ENCODE measurements around the gene SERPINA6.
"Not testable (repeated sequence)": the region's sequence is repeated elsewhere in the genome, so short reads cannot be mapped to it uniquely, and the experiment has no call there.

Gene SERPINA6

DNA sequence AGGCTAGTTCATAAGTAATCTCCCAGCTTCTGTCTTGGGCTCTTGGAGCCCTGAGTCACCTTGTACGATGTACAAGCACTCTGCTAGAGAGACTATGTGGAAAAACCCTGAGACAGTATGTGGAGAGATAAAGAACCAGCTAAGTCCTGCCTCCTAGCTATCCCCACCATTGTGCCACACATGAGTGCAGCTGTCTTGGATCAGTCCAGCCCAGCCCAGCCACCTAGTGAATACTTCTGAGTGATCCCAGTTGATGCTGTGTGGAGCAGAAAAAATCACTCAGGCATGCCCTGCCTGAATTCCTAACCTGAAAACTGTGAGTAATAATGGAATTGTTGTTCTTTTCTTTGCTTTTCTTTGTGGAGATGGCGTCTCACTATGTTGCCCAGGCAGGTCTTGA, 5.1 kb upstream of the SERPINA6 start:
- no peak for DNase-seq (ENCODE audit: low spot score)

DNA sequence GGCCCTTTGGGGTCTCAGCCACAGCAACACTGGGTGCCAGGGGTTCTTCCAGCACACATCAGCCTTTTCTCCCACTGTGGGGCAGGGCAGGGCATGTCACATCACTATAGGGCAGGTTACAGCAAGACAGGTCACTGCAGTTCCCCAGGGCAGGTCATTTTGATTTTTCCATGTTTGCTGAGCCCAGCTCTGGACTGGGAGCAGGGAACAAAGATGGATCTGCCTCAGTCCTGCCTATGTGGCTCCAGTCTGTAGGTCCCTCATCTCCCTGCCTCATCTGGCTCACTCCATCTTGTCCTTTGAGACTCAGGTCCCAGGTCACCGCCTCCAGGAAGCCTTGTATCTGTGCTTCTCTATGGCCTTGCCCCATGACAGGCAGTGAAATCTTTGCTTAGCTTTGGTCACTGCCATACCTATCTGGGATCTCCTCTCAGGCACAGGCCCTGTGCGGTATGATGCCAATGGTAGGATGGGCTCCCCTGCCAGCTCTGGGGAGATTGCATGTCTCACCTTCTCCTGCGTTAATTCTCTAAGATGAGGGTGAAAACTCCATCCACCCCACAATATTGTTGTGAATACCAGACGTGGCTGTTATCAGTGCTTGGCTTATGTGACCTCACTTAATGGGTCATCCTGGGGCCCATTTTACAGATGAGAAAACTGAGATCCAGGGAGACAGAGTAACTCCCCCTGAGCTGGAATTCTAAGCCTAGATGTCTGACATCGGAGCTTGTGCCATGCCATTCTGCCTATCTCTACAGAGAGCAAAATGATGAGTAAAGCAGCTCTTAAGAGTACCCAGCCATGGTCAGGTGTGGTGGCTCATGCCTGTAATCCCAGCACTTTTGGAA, 1.5 kb downstream of the SERPINA6 start:
- no peak for DNase-seq (ENCODE audit: low spot score)

DNA sequence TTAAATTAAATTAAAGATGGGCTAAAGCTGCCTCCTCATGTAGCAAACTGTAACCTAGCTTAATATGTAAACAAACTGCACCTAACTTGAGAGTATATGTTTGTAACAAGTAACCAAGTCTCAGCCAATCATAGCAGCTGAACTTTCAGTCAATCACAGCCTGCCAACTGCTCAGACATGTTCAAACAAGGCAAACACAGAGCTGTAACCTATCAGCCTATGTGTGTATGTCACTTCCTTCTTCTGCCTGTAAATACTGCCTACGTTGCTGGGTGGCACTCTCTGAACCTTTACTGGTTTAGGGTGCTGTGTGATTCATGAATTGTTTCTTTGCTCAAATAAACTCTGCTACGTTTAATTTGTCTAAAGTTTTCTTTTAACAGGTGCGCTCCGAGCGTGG, 2.9 kb downstream of the SERPINA6 start:
- no peak for DNase-seq (ENCODE audit: low spot score)

GRCh38 chr14:94317259-94317658, 5.9 kb downstream of the SERPINA6 start:
- no peak for DNase-seq (ENCODE audit: low spot score)

GRCh38 chr14:94316692-94317091, 6.4 kb downstream of the SERPINA6 start:
- DNase-seq (ENCODE audit: low spot score), result no peak

GRCh38 chr14:94314890-94315289, 8.2 kb downstream of the SERPINA6 start:
- no peak for DNase-seq (ENCODE audit: low spot score)

DNA sequence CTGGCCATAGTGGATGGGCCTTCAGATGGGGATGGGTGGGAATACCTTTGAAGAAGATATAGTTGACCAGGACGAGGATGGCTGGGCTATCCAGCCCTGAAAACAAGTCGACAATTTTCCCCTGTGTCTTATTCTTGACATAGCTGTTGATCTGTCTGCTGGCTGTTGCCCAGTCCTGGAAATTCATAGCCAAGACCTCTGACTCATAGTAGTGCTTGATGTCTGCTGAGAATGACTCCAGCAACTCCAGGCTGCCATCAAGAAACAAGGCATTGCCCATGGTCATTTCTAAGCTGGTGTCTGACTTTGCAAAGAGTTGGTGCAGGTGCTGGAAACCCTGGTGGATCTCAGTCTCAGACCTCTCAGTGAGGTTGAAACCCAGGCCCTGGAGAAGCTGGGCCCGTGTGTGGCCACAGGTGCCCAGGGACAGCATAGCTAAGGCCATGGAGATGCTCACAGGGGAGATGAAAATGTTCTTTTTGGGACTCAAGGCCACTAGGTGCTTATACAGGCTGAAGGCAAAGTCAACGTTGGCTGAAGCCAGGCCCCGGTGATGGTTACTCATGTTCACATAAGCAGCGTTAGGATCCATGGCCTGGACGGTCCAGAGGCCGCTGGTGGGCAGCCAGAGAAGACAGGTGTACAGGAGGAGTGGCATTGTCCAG, 9.0 kb downstream of the SERPINA6 start:
- peak; percentile 49 for DNase-seq (ENCODE audit: low spot score)

- DNase-seq (ENCODE audit: low spot score), result no peak
These were observed 10.5 kb downstream of the SERPINA6 start for GRCh38 chr14:94312481-94313246.

- DNase-seq (ENCODE audit: low spot score), result no peak
These were observed 12.9 kb downstream of the SERPINA6 start for GRCh38 chr14:94310248-94310647.

DNA sequence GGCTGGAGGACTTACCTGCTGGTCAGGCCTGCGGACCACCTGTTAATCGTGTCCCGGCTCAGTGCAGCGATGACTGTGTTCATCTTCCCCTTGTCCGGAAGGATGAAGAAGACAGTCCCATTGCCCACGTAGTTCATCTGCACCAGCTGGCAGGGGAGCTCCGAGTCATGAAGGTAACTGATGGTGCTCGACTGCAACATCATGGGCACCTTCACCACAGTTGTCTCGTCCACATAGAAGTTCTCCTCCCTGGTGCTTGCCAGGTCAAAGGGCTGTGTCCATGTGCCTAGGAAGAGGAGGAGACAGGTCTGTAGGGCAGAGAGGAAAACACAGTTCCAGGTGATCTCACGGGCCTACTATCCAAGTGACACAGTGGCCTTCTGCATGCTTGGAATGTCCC, 13.4 kb downstream of the SERPINA6 start:
- no peak for DNase-seq (ENCODE audit: low spot score)

DNA sequence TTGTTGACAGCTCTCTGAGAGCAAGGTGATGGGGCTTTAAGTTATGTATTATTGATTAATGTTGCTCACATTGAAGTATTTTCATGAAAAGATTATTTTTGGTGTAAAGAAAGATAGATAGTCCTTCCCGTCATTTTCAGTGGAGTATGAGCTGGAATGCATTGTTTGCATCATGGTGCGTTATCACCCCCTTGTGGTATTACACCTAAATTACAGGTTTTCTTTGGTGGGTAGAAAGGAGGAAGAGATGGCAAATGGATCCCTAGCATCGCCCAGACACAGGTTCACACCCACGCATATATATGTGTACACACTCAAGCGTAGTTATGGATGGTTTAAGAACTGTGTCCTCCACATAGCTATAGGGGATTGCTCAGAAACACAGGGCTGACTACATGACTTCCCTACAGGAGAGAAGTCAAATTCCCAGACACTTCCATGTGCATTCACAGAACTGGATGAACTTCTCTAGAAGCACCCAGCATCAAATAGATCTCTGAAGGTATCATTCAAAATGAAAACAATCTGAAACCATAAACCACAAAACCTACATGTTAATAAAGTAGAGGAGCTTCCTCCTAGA, 15.6 kb downstream of the SERPINA6 start:
- no peak for DNase-seq (ENCODE audit: low spot score)

GRCh38 chr14:94306047-94306978, 16.8 kb downstream of the SERPINA6 start:
- no peak for DNase-seq (ENCODE audit: low spot score)

- no peak for DNase-seq (ENCODE audit: low spot score)
These were observed 17.5 kb downstream of the SERPINA6 start for GRCh38 chr14:94305620-94306019.

- DNase-seq (ENCODE audit: low spot score), result no peak
These were observed 18.9 kb downstream of the SERPINA6 start for GRCh38 chr14:94304243-94304642.

DNA sequence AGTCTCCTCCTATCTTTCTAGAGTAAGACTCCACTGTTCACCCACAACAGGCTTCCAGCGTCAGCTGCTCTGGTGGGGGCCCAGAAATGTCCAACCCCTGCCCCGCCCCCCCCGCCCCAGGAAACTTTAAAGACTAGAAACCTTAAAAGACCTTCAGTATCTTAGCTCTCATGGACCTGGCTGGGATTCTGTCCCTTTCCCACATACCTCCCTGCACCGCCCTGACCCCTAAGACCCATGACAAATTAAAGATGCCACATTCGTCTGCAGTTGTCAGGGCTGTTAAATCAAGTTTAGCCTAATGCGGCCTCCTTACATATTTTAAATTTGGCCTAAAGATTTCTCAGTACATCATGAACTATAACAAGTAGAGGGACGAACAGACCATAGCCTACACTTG, 20.0 kb downstream of the SERPINA6 start:
- DNase-seq (ENCODE audit: low spot score), result no peak

GRCh38 chr14:94298130-94298529, 25.0 kb downstream of the SERPINA6 start:
- no peak for DNase-seq (ENCODE audit: low spot score)

DNA sequence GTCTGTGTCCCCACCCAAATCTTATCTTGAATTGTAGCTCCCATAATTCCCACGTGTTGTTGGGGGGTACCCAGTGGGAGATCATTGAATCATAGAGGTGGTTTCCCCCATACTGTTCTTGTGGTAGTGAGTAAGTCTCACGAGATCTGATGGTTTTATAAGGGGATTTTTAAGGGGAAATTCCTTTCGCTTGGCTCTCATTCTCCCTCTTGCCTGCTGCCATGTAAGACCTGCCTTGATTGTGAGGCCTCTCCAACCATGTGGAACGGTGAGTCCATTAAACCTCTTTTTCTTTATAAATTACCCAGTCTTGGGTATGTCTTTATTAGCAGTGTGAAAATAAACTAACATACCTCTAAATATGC, 27.0 kb downstream of the SERPINA6 start:
- not testable (repeated sequence) for DNase-seq (ENCODE audit: low spot score)

DNA sequence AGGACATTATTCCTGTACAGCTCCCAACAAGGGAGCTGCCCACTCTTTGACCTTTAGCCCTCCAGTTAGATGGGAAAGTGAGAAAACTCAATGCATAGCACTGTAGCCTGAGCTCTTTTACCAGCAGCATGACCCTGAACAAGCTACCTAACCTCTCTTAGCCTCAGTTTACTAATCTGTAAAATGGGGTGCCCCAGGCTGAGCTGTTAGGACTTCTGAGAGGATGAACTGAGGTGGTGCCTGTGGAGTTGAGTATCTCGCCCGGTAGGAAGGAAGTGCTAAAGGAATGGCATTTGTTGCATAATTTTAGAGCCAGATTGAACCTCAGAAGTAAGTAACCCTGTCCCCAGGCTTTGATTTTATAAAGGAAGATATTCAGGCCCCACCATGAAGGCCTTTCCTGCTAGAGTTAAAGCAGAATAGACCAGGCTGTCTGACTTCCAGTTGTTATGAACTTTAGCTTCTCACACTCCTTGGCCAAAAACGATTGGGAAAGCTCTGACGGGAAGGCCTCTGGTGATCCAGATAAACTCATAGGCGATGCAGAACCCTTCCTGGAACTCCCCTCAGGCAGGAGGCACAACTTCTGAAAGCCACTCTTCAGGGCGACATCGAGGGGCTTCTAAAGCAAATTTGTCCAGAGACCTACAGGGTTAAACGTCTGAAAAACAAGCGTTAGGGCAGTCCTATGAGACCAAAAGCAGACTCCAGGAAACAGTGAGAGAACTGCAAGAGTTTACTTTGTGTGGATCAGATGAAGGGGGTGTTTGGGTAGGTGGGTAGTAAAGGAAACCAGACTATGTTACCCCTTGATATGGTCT, 27.6 kb downstream of the SERPINA6 start:
- DNase-seq (ENCODE audit: low spot score), result no peak

DNA sequence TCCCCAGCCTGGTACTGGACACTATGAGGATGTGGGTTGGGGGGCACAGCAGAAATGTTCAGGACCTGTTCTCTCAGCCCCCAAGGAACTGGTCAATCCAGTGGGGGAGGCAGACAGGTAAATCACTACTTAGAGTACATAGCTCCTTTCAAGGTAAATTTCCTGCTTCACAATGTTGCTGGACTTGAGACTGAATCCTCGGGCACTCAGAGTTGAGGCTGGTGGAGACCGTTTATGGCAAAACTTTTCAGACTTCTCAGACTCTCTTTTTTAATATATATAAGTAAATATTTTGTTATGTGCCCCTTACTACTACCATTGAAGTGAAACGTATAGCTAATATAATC, 29.6 kb downstream of the SERPINA6 start:
- no peak for DNase-seq (ENCODE audit: low spot score)

GRCh38 chr14:94292872-94293577, 30.1 kb downstream of the SERPINA6 start, which contains the start of gene SERPINA10:
Gene SERPINA10 (minus strand): TSS chr14:94293268. CDS start chr14:94290593, 2,675 bp downstream.
- no peak for DNase-seq (ENCODE audit: low spot score)
